NCI-H2196 treated with DMSO at 0.1 percent for 48 hours (cell line): ENCODE results near the gene KCTD12.
A peak's percentile ranks its signal among the peaks of the same experiment; 100 is the strongest.
"Not testable (repeated sequence)": the region's sequence is repeated elsewhere in the genome, so short reads cannot be mapped to it uniquely, and the experiment has no call there.

Source experiments
- DNase-seq: peaks from one replicate; lab custom pipeline; 2025; ENCODE audit not compliant: unreplicated experiment; lab: John Stamatoyannopoulos, UW

Gene KCTD12

DNA sequence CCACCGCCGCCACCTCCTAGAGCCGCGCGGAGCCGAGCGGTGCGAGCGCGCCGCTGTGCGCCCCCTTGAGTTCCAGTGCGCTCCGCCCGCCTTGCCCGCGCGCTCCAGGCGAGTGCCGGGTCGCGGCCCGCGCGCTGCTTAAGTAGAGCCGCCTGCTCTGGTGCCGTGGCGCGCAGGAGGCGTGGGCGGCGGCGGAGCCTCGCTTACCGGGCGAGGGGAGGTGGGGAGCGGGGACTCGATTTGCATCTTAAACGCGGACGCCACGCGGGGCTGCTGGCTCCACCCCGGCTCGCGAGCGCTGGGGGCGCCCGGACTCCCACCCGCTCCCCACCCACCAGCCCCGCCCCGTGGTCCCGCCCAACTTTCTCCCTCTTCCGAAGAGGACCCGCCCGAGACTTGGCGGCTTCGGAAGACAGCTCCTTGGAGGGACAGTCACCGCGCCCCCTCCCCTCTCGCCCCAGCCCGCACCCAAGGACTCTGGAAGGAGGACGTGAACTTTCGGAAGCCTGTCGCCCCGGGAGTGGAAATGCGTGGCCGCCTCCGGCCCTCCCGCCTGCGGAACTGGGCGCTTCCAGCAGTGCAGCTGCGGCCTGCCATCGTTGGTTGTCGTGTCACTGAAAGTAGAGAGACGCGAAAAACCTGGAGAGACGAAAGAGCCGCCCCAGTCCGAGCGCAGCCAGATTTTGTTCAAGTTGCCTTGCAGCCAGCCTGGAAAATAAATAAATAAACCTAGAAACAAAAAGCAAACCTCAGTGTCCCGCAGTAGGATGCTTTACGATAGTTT is at the start of gene KCTD12:
TSS of gene KCTD12 (minus strand) at position 114 of the 784 bp plus-strand sequence. CDS start 257 bp downstream, outside the sequence.
- DNase-seq: no peak

- no peak for DNase-seq
Measured at GRCh38 chr13:76934671-76935070, 48.5 kb upstream of the KCTD12 start.

- no peak for DNase-seq
Measured at GRCh38 chr13:76932076-76932475, 45.9 kb upstream of the KCTD12 start.

DNA sequence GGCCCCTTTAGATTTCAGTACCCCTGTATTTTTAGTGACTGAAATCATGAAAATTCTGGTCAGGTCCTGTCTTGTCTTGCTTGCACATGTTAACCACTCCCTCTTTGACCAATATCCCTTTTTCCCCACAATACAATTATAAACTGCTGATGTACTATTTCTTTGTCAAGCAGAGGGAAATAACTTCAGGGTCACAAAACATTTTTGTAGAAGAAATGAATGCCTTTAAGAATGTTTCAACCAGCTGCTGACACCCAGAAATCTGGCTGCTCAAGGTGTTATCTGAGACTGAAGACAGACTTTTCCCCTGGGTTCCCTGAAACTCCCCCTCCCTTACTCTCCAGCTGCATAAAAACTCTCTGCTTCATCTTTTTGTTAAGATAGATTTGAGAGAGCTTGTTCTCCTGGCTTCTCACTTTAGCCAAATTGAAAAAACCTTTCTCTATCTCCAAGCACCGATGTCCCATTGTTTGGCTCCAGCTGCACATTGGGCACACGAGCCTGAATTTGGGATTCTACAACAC is 43.7 kb upstream of the KCTD12 start:
- DNase-seq: no peak

GRCh38 chr13:76929320-76929719 is 43.1 kb upstream of the KCTD12 start:
- no peak for DNase-seq

- DNase-seq: no peak
Measured at GRCh38 chr13:76928456-76928855, 42.3 kb upstream of the KCTD12 start.

DNA sequence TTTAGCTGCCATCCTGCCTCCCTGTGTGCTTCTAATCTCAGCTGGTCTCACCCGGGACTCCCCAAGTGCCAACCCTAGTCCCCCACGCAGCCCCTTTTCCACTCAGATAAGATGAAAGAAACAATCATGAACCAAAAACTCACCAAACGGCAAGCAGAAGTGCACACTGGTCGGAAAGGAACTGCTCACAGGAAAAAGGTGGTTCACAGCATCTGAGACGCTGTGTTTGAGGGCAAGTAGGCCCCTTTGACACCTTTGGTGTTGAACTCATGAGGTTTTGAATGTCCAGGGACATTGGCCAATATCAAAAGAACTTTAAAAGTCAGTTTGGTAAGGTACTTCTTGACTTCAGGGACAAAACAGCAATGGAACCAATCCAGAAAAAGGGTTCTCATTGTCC is 41.8 kb upstream of the KCTD12 start:
- DNase-seq: no peak

GRCh38 chr13:76925115-76925514 is 38.9 kb upstream of the KCTD12 start:
- DNase-seq: no peak

GRCh38 chr13:76921516-76921915 is 35.3 kb upstream of the KCTD12 start:
- no peak for DNase-seq

DNA sequence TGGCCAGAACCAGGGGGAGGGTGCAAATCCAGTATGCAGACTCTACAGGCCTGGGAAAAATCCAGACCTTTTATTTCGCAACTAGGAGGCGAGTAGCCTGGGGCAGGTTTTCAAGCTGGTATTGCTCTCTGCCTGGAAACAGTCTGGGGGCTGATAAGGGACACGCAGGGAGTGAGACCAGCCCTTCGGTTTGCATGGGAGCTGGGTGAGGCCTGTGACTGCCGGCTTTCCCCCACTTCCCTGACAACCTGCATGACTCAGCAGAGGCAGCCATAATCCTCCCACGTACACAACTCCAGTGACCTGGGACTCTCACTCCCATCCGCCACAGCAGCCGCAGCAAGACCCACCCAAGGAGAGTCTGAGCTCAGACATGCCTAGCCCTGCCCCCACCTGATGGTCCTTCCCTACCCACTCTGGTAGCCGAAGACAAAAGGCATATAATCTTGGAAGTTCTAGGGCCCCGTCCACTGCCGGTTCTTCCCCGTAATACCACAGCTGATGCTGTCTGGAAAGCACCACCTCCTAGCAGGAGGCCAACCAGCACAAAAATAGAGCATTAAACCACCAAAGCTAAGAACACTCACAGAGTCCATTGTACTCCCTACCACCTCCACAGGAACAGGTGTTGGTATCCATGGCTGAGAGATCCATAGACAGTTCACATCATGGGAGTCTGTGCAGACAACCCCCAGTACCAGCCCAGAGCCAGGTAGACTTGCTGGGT is 31.7 kb upstream of the KCTD12 start:
- not testable (repeated sequence) for DNase-seq

DNA sequence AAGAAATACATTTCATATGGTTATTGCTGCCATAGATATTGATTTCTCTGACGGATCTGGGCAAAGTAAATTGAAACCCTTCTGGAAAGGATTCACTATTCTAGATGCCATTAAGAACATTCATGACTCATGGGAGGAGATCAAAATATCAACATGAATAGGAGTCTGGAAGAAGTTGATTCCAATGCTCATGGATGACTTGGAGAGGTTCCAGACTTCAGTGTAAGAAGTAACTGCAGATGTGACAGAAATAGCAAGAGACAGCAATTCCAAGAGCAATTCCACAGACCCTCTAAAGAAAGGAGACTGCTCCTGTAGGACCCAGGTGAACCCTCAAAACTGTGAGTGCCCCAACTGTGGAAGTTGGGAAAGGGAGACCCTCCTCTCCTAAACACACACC is 30.9 kb upstream of the KCTD12 start:
- no peak for DNase-seq

GRCh38 chr13:76913898-76914297 is 27.7 kb upstream of the KCTD12 start:
- DNase-seq: no peak

DNA sequence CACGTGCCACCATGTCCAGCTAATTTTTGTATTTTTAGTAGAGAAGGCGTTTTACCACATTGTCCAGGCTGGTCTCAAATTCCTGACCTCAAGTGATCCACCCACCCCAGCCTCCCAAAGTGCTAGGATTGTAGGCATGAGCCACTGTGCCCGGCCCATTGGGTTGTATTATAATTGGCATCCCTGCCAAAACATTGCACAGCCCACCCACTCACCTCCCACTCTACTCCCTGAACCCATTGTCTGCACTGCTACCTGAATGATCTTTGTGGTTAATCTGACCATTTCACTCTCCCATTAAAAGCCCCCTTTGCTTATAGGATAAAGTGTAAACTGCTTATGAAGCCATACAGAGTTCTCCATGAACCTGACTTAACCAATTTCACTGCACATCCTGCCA is 26.3 kb upstream of the KCTD12 start:
- DNase-seq: no peak

DNA sequence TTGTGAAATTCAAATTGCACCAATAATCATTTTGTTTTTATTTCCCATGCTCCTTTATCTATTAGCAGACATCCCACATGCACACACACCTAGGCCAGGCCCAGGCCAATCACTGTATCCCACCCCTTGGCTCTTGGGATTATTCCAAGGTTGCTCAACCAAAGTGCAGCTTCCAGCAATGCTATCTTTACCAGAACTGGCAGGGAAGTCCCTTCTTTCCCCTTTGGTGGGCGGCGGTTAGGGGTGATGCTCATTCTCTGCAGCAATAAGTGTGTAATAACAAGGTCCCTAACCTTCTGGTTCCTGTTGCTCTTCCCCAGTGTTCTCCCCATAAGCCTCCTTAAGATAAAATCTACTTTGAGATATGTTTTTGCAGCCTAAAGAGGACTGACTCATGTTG is 18.3 kb upstream of the KCTD12 start:
- DNase-seq: no peak

- peak; percentile 5 for DNase-seq
Measured at GRCh38 chr13:76903544-76904162, 17.4 kb upstream of the KCTD12 start.

GRCh38 chr13:76899066-76899465 is 12.9 kb upstream of the KCTD12 start:
- DNase-seq: not testable (repeated sequence)

DNA sequence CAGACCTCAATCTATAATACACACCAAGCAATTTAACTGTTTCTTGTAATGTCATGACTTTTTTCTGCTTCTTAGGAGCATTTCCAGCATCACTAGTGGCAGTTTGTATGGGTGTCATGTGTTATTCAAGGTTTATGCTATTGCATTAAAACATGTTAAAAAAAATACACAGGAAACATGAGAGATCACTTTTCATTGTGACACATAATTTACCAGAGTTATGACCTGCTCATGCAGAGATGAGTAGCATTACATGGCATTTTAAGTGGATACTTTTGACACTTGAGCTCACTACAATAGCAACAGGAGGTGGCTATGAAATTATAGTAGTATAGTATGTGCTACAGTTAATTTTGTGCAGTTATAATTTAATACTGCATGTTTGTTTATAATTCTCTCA is 11.0 kb upstream of the KCTD12 start:
- DNase-seq: not testable (repeated sequence)

DNA sequence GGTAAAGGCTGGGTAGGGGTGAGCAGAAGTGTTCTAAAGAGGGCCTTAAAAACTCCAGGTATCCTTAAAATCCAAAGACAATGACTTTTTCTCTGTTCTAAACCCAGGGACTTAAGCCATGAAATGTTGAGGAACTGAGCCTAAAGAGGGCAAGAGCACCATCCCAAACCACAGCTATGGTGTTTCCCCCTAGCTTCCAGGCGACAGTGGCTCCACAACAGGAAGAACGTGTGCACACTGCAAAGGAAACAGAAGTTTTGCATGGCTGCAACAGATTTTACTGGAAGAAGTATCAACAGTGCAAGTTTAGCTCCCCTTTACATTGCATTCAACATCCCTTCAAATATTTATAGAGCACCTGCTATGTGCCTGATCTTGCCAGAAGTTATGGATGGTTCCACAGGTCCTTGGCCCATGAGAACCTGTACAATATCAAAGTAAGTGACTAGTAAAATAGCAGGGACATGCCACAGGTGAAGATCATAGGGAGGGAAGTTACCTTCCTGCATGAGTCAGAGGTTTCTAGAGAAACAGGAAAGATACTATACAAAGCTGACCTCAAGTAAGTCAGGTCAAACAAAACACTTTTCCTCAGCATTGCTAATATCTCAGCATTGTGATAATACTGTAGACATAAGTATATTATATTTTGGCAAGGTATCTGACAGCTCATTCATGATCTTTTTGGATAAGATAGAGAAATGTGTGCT is 8.4 kb upstream of the KCTD12 start:
- DNase-seq: no peak

DNA sequence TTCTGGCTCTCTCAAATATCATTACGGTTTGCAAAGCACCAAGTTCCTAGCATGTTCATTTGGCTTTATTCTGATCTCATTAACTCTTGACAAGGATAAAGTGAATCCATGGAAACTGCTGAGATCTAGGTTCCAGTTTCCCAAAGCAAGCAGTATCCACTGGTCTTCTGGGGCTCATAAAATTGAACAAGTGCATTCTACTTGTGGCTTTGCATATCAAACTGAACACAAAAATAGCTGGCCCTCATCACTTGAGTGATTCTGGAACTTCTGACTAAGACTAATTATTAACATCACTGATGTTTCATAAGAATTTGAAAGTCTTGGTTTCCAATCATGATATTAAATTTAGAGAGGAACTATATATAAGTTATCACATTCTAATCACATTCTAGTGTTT is 6.3 kb upstream of the KCTD12 start:
- DNase-seq: no peak

DNA sequence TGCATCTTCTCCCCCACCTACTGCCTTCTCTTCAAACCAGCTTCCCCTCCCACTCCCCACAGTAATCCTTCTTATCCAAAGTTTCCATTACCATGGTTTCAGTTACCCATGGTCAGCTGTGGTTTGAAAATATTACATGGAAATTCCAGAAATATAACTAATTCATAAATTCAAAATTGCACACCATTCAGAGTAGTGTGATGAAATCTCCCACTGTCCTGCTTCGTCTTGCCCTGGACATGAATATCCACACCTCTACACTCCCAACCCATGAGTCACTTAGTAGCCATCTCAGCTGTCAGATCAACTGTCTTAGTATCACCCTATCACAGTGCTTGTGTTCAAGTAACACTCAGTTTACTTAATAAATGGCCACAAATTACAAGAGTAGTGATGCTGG is 3.8 kb upstream of the KCTD12 start:
- DNase-seq: no peak

DNA sequence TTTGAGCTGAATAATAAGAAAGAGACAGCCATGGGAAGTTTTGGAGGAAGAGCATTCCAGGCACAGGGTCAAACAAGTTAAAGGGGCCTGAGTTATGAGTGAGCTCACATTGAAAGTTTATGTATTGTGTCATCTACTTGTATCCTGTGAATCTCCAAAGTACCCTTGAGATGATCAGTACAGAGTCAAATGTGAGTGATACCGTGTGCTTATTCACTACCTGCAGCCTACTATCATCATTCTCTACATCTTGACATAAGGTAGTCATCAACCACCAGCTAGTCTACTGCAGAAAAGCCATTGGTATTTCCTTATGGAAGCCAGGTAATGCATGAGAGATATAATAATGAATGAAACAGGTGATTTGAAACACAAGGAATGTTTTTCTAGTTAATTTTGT is 3.0 kb upstream of the KCTD12 start:
- no peak for DNase-seq
